ENCODE results near the gene PTPN12.
A peak's percentile ranks its signal among the peaks of the same experiment; 100 is the strongest.

The PTPN12 gene

GRCh38 chr7:77576856-77577255, 39.8 kb downstream of the PTPN12 start:
- Histone ChIP-seq H3K4me3 (ENCODE audit: low read depth, low read length) (no peak overlapping the region), H3K79me2 (ENCODE audit: control insufficient read depth, insufficient read depth, low read length, unreplicated experiment) (peaks cover 75% of the 10 kb centered on the region), H3K36me3 (ENCODE audit: insufficient read depth, low read length) (peaks cover 26% of the 10 kb centered on the region; the same call in 1 of the 2 replicates), H3K4me1 (ENCODE audit: control insufficient read depth, insufficient read depth, low read length, unreplicated experiment) (peaks cover 5% of the 10 kb centered on the region), H3K27me3 (ENCODE audit: insufficient read depth, low read length) (no peaks in the 10 kb centered on the region), H3K27ac (ENCODE audit: low read depth, low read length) (no peak overlapping the region), H2AFZ (ENCODE audit: low read length, unreplicated experiment) (no peak overlapping the region)

GRCh38 chr7:77579797-77580196, 42.7 kb downstream of the PTPN12 start:
- Histone ChIP-seq H3K36me3 (ENCODE audit: insufficient read depth, low read length) (peaks cover 28% of the 10 kb centered on the region), H3K79me2 (ENCODE audit: control insufficient read depth, insufficient read depth, low read length, unreplicated experiment) (peaks cover 57% of the 10 kb centered on the region), H3K27ac (ENCODE audit: low read depth, low read length) (no peak overlapping the region)

GRCh38 chr7:77580762-77581350, 43.8 kb downstream of the PTPN12 start:
- no peak overlapping the region for H2AFZ ChIP-seq (ENCODE audit: low read length, unreplicated experiment)
- peaks cover 51% of the 10 kb centered on the region for H3K79me2 ChIP-seq (ENCODE audit: control insufficient read depth, insufficient read depth, low read length, unreplicated experiment)
- H3K36me3 ChIP-seq (ENCODE audit: insufficient read depth, low read length), result peaks cover 28% of the 10 kb centered on the region

More at GRCh38 chr7:77579797-77580196, 42.7 kb downstream of the PTPN12 start:
- no peaks in the 10 kb centered on the region for H3K27me3 ChIP-seq (ENCODE audit: insufficient read depth, low read length)
- no peak overlapping the region for H3K4me3 ChIP-seq (ENCODE audit: low read depth, low read length)
- peaks cover 9% of the 10 kb centered on the region for H3K4me1 ChIP-seq (ENCODE audit: control insufficient read depth, insufficient read depth, low read length, unreplicated experiment)
- H2AFZ ChIP-seq (ENCODE audit: low read length, unreplicated experiment), result no peak overlapping the region

DNA sequence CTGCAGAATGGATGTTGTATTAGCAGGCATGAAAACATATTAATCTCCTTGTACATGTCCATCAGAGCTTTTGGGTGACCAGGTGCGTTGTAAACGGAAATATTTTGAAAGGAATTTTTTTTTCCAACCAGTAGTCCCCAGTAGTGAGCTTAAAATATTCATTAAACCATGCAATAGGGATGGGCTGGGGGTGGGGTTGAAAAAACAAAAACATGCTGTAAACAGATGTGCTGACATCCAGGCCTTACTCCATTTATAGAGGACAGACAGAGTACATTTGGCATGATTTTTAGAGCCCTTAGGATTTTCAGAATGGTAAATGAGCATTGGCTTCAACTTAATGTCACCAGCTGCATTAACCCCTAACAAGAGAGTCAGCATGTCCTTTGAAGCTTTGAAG, 50.2 kb downstream of the PTPN12 start:
- H3K79me2 ChIP-seq (ENCODE audit: control insufficient read depth, insufficient read depth, low read length, unreplicated experiment), result peaks cover 25% of the 10 kb centered on the region

More at GRCh38 chr7:77580762-77581350, 43.8 kb downstream of the PTPN12 start:
- Histone ChIP-seq H3K27ac (ENCODE audit: low read depth, low read length) (no peak overlapping the region), H3K27me3 (ENCODE audit: insufficient read depth, low read length) (no peaks in the 10 kb centered on the region), H3K4me3 (ENCODE audit: low read depth, low read length) (no peak overlapping the region), H3K4me1 (ENCODE audit: control insufficient read depth, insufficient read depth, low read length, unreplicated experiment) (peaks cover 9% of the 10 kb centered on the region)

DNA sequence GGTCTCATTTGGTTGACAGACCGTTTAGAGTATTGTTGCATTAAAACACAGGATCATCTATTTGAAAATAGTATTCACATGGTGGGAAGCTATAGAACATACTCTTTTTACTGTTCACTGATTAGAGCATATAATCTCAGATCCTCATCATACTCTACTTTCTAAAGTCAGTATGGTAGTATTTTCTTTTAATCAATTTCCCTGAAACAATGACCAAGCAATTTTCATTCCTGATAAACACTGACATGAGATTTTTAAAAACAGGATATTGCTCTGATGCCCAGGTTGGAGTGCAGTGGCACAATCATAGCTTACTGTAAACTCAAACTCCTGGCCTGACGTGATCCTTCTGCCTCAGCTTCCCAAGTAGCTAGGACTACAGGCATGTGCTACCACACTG, 63.9 kb downstream of the PTPN12 start:
- peak overlapping the region; percentile 9 for H3K27ac ChIP-seq (ENCODE audit: low read depth, low read length)
- H3K4me3 ChIP-seq (ENCODE audit: low read depth, low read length), result no peak overlapping the region
- no peaks in the 10 kb centered on the region for H3K4me1 ChIP-seq (ENCODE audit: control insufficient read depth, insufficient read depth, low read length, unreplicated experiment)
- no peak overlapping the region for H2AFZ ChIP-seq (ENCODE audit: low read length, unreplicated experiment)
- peaks cover 7% of the 10 kb centered on the region for H3K79me2 ChIP-seq (ENCODE audit: control insufficient read depth, insufficient read depth, low read length, unreplicated experiment)
- peaks cover 21% of the 10 kb centered on the region for H3K36me3 ChIP-seq (ENCODE audit: insufficient read depth, low read length)
- H3K27me3 ChIP-seq (ENCODE audit: insufficient read depth, low read length), result no peaks in the 10 kb centered on the region

More for the DNA sequence above, 50.2 kb downstream of the PTPN12 start:
- Histone ChIP-seq H3K4me1 (ENCODE audit: control insufficient read depth, insufficient read depth, low read length, unreplicated experiment) (peaks cover 4% of the 10 kb centered on the region), H2AFZ (ENCODE audit: low read length, unreplicated experiment) (no peak overlapping the region), H3K27me3 (ENCODE audit: insufficient read depth, low read length) (no peaks in the 10 kb centered on the region), H3K27ac (ENCODE audit: low read depth, low read length) (no peak overlapping the region), H3K36me3 (ENCODE audit: insufficient read depth, low read length) (peaks cover 33% of the 10 kb centered on the region), H3K4me3 (ENCODE audit: low read depth, low read length) (no peak overlapping the region)

DNA sequence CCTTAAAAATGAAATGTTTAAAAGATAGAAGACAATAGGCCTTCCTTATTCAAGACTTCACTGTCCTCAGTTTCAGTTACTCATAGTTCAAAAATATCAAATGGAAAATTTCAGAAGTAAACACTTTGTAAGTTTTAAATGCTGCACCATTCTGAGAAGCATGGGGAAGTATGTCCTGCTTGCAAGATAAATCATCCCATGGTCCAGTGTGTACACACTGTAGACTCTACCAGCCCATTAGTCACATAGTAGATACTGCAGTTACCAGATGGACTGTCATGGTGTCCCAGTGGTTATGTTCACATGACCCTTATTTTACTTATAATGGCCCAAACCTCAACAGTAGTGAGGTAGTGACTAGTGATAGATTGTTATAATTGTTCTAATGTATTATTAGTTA, 69.5 kb downstream of the PTPN12 start:
- Histone ChIP-seq H3K4me3 (ENCODE audit: low read depth, low read length) (no peak overlapping the region), H3K4me1 (ENCODE audit: control insufficient read depth, insufficient read depth, low read length, unreplicated experiment) (peaks cover 7% of the 10 kb centered on the region), H2AFZ (ENCODE audit: low read length, unreplicated experiment) (no peak overlapping the region), H3K79me2 (ENCODE audit: control insufficient read depth, insufficient read depth, low read length, unreplicated experiment) (peaks cover 7% of the 10 kb centered on the region), H3K36me3 (ENCODE audit: insufficient read depth, low read length) (peaks cover 28% of the 10 kb centered on the region), H3K27me3 (ENCODE audit: insufficient read depth, low read length) (no peaks in the 10 kb centered on the region), H3K27ac (ENCODE audit: low read depth, low read length) (no peak overlapping the region)

- no peak overlapping the region for H3K27ac ChIP-seq (ENCODE audit: low read depth, low read length)
- H3K36me3 ChIP-seq (ENCODE audit: insufficient read depth, low read length), result peaks cover 48% of the 10 kb centered on the region
- no peaks in the 10 kb centered on the region for H3K27me3 ChIP-seq (ENCODE audit: insufficient read depth, low read length)
- H3K4me3 ChIP-seq (ENCODE audit: low read depth, low read length), result no peak overlapping the region
- H3K79me2 ChIP-seq (ENCODE audit: control insufficient read depth, insufficient read depth, low read length, unreplicated experiment), result peaks cover 7% of the 10 kb centered on the region
- H3K4me1 ChIP-seq (ENCODE audit: control insufficient read depth, insufficient read depth, low read length, unreplicated experiment), result no peaks in the 10 kb centered on the region
- no peak overlapping the region for H2AFZ ChIP-seq (ENCODE audit: low read length, unreplicated experiment)
These were observed 82.2 kb downstream of the PTPN12 start for GRCh38 chr7:77619314-77619713.

DNA sequence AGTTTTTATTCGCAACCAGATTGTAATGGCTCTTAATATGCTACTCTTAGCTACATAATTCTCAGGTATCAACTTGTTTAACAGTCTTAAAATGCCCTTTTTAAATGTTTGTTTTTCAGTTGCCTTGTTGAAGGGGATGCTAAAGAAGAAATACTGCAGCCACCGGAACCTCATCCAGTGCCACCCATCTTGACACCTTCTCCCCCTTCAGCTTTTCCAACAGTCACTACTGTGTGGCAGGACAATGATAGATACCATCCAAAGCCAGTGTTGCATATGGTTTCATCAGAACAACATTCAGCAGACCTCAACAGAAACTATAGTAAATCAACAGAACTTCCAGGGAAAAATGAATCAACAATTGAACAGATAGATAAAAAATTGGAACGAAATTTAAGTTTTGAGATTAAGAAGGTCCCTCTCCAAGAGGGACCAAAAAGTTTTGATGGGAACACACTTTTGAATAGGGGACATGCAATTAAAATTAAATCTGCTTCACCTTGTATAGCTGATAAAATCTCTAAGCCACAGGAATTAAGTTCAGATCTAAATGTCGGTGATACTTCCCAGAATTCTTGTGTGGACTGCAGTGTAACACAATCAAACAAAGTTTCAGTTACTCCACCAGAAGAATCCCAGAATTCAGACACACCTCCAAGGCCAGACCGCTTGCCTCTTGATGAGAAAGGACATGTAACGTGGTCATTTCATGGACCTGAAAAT, 89.7 kb downstream of the PTPN12 start:
- H3K79me2 ChIP-seq (ENCODE audit: control insufficient read depth, insufficient read depth, low read length, unreplicated experiment), result peaks cover 9% of the 10 kb centered on the region
- peaks cover 57% of the 10 kb centered on the region for H3K36me3 ChIP-seq (ENCODE audit: insufficient read depth, low read length)
- peaks cover 5% of the 10 kb centered on the region for H3K4me1 ChIP-seq (ENCODE audit: control insufficient read depth, insufficient read depth, low read length, unreplicated experiment)
- H3K4me3 ChIP-seq (ENCODE audit: low read depth, low read length), result no peak overlapping the region
- no peak overlapping the region for H3K27ac ChIP-seq (ENCODE audit: low read depth, low read length)
- no peak overlapping the region for H2AFZ ChIP-seq (ENCODE audit: low read length, unreplicated experiment)
- no peaks in the 10 kb centered on the region for H3K27me3 ChIP-seq (ENCODE audit: insufficient read depth, low read length)

DNA sequence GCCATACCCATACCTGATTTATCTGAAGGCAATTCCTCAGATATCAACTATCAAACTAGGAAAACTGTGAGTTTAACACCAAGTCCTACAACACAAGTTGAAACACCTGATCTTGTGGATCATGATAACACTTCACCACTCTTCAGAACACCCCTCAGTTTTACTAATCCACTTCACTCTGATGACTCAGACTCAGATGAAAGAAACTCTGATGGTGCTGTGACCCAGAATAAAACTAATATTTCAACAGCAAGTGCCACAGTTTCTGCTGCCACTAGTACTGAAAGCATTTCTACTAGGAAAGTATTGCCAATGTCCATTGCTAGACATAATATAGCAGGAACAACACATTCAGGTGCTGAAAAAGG, 90.2 kb downstream of the PTPN12 start:
- H3K27ac ChIP-seq (ENCODE audit: low read depth, low read length), result no peak overlapping the region
- peaks cover 5% of the 10 kb centered on the region for H3K4me1 ChIP-seq (ENCODE audit: control insufficient read depth, insufficient read depth, low read length, unreplicated experiment)
- no peak overlapping the region for H2AFZ ChIP-seq (ENCODE audit: low read length, unreplicated experiment)
- H3K4me3 ChIP-seq (ENCODE audit: low read depth, low read length), result no peak overlapping the region
- H3K79me2 ChIP-seq (ENCODE audit: control insufficient read depth, insufficient read depth, low read length, unreplicated experiment), result peaks cover 9% of the 10 kb centered on the region
- H3K36me3 ChIP-seq (ENCODE audit: insufficient read depth, low read length), result peaks cover 56% of the 10 kb centered on the region
- no peaks in the 10 kb centered on the region for H3K27me3 ChIP-seq (ENCODE audit: insufficient read depth, low read length)

DNA sequence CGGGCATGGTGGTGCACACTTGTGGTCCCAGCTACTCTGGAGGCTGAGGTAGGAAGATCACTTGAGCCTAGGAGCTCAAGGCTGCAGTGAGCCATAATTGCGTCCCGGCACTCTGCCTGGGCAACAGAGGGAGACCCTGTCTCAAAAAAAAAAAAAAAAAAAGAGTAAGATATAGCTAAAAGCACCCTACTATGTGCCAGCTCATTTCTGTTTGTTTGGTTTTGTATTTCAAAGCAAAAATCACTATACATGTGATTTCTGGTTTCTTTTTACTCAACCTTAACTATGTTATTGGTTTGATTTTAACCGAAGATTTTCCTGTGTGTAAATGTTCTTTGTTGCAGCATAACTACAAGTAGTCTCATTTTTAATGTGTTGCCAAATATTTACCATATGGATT, 92.7 kb downstream of the PTPN12 start:
- H3K36me3 ChIP-seq (ENCODE audit: insufficient read depth, low read length), result peaks cover 46% of the 10 kb centered on the region

DNA sequence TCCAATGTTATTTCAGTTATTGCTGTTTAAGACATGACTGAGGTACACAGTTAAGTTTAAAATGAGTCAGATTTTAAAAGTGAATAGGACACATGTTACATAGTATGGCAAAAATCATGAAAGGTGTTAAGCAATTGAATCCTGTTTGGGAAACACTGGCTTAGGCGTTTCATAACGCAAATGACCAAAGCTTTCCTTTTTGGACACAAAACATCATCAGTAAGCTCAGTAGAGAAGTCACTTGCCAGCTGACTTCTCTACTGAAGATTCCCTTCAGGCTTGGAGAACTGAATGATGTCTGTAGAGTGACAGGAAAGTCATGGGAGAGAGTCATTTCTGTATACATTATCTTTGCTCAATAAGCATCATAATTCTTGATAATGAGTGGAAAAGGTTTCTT, 94.7 kb downstream of the PTPN12 start:
- H3K36me3 ChIP-seq (ENCODE audit: insufficient read depth, low read length), result peaks cover 47% of the 10 kb centered on the region
- peaks cover 7% of the 10 kb centered on the region for H3K79me2 ChIP-seq (ENCODE audit: control insufficient read depth, insufficient read depth, low read length, unreplicated experiment)
- no peak overlapping the region for H3K27ac ChIP-seq (ENCODE audit: low read depth, low read length)
- no peaks in the 10 kb centered on the region for H3K27me3 ChIP-seq (ENCODE audit: insufficient read depth, low read length)
- H3K4me3 ChIP-seq (ENCODE audit: low read depth, low read length), result no peak overlapping the region
- peaks cover 5% of the 10 kb centered on the region for H3K4me1 ChIP-seq (ENCODE audit: control insufficient read depth, insufficient read depth, low read length, unreplicated experiment)
- H2AFZ ChIP-seq (ENCODE audit: low read length, unreplicated experiment), result no peak overlapping the region

More for the DNA sequence above, 92.7 kb downstream of the PTPN12 start:
- Histone ChIP-seq H3K27me3 (ENCODE audit: insufficient read depth, low read length) (no peaks in the 10 kb centered on the region), H3K27ac (ENCODE audit: low read depth, low read length) (no peak overlapping the region), H3K4me1 (ENCODE audit: control insufficient read depth, insufficient read depth, low read length, unreplicated experiment) (peaks cover 5% of the 10 kb centered on the region), H2AFZ (ENCODE audit: low read length, unreplicated experiment) (no peak overlapping the region), H3K4me3 (ENCODE audit: low read depth, low read length) (no peak overlapping the region), H3K79me2 (ENCODE audit: control insufficient read depth, insufficient read depth, low read length, unreplicated experiment) (peaks cover 9% of the 10 kb centered on the region)

Measured in ACC112 (cell line).